Umbilical cord (tissue), 2 donors: ENCODE data around the gene SEC14L2. TPM values are rescaled to one million over a fixed set of nuclear protein-coding genes. Genes with fewer than 3 reads are reported as not detected.
A peak's percentile ranks its signal among the peaks of the same experiment; 100 is the strongest.

ENCODE experiments used
- DNase-seq: peaks from one replicate; pipeline ENCODE4 v3.0.0-alpha.2; 2015; ENCODE audit warnings: low spot score
- total RNA-seq: library from RNA; depleted of rRNA; stranded (reverse); fragments of >200 nt; gene quantifications from one replicate; pipeline ENCODE4 v1.2.3, GENCODE V29; 2014; ENCODE audit warnings: low replicate concordance; ENCODE audit not compliant: insufficient read depth

SEC14L2 gene
- total RNA-seq, 1 donor from 2014 or later = 0.48 TPM

DNA sequence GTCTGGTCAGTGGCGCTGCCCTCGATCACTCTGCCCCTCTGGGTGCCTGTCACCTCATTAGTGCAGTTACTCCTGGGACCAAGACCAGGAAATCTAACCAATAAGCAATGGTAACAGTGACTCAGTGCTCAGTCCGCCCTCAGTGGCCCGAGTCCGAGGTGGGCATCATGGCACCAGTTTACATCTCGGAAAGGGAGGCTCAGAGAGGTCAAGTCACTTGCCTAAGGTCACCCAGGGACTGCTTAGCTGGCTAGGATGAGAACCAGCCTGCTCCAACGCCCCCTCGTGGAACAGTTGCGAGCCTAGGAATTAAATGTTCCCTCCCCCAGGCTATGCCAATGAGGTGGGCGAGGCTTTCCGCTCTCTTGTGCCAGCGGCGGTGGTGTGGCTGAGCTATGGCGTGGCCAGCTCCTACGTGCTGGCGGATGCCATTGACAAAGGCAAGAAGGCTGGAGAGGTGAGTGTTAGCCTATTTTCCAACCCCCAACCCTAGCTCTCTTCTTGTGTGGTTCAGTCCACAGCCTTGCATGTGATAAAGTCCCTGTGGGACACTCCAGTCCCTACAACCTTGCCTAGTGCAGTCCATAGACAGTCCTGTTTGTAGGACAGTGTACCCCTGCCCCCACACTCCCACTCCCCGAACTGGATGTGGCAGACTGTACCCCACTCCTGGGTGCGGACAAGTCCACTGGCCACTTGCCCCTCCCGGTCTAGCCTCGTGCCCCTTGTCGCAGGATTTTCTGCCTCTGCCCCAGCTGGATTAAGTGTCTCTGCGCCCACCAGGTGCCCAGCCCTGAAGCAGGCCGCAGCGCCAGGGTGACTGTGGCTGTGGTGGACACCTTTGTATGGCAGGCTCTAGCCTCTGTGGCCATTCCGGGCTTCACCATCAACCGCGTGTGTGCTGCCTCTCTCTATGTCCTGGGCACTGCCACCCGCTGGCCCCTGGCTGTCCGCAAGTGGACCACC lies 29.9 kb downstream of the SEC14L2 start:
- peak; percentile 77 for DNase-seq

DNA sequence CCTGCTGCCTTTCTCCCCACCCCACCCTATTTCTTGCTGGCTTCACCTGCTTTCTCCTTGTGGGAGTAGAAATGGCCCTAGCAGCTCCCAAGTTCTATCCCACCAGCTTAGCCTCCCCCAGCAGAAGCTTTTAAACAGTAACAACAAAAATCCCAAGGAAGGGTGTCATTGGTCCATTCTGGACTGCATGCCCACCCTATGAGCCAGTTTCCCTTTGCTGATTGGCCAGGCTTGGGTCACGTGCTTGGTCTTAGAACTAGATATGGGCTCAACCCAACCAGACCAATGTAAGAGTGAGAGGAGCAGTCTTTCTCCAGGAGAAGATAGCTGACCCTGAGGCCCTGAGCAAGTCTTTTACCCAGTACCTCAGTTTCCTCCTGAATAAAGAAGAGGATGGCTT lies 31.1 kb downstream of the SEC14L2 start:
- DNase-seq = no peak

GRCh38 chr22:30429887-30430286 lies 33.1 kb downstream of the SEC14L2 start:
- DNase-seq = no peak

GRCh38 chr22:30430933-30431332 lies 34.1 kb downstream of the SEC14L2 start:
- DNase-seq = no peak

- DNase-seq = no peak
Measured at GRCh38 chr22:30432096-30432495, 35.3 kb downstream of the SEC14L2 start.

DNA sequence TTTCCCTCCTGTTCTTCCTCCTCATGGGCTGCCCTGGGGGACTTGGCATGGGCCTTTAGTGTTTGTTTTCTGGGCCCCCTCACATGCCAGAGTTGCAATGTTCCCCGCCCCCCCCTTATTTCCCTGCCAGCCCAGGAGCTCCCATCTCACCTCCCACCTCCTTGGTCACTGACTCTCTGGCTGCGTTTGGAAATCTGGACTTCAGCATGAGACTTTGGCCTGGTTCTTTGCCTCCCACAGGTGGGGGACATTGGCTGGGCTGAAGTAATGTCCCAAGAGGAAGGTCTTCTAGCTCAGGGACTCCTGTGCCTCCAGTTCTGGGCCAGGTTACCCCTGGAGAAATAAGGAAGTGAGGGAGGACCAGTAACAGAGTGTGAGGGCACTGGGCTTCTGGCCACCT lies 35.7 kb downstream of the SEC14L2 start:
- no peak for DNase-seq

- DNase-seq = no peak
Measured at GRCh38 chr22:30433227-30433626, 36.4 kb downstream of the SEC14L2 start.

- no peak for DNase-seq
Measured at GRCh38 chr22:30433773-30434172, 37.0 kb downstream of the SEC14L2 start.

- no peak for DNase-seq
Measured at GRCh38 chr22:30434843-30435242, 38.0 kb downstream of the SEC14L2 start.

DNA sequence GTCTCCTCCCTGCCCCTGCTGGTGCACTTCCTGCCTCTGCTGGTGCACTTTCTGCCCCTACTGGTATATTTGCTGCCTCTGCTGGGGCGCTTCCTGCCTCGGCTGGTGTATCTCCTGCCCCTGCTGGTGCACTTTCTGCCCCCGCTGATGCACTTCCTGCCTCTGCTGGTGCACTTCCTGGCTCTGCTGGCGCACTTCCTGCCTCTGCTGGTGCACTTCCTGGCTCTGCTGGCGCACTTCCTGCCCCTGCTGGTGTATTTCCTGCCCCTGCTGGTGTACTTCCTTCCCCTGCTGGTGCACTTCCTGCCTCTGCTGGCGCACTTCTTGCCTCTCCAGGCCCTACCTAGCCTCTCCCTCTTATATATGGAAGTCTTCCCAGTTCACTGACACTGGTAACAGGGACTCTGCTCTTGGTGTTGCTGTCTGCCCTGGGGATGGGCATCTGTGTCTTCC lies 38.9 kb downstream of the SEC14L2 start:
- no peak for DNase-seq

DNA sequence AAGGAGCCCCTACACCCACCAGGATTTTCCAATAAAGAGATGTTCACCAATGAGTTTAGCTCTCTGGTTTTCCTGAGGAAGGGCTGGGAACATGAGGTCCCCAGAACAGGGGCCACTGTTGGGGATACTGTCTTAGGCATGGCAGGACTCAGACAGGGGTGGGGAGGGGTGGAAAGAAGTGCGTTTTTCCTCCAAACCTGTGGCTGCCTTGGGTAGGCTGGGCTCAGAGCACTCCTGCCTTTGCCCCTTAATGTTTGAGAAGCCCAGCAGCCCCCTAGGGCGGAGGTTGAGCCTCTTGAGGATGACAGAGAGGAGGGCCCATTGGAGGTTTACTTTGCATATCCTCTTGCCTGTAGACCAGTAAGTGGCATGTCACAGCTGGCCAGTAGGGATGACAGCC lies 39.4 kb downstream of the SEC14L2 start:
- DNase-seq = no peak

DNA sequence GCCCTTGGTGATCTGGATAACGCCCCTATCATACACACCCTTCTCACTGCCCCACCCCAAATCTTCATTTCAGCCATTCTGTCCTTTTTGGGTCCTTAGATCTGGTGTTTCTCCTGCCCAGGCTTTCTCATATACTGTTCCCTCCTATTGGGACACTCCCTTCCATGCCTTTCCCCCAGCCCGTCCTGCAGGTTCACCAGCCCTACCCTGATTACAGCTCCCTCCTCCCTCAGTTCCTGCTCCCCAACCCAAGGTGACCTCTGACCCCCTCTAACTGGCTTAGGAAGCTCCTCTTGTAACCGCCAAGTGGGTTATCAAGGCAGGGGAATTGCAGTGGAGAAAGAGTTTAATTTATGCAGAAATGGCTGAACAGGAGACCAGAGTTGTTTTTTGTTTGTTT lies 41.7 kb downstream of the SEC14L2 start:
- no peak for DNase-seq

GRCh38 chr22:30439226-30439625 lies 42.4 kb downstream of the SEC14L2 start:
- DNase-seq = no peak

DNA sequence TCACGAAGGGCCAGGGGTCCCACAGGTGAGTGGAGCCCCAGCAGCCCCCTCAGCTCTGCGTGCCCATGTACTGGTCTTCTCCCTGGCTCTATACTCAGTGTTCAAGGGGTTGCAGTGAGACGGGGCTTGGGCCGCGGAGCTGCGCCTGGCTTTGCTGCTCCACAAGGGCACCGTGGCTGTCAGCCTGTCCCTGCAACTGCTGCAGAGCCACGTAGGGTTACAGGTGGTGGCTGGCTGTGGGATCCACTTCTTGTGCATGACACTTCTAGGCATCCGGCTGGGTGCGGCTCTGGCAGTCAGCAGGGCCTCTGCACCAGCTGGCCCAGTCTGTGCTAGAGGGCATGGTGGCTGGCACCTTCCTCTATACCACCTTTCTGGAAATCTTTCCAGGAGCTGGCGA lies 43.0 kb downstream of the SEC14L2 start:
- no peak for DNase-seq

DNA sequence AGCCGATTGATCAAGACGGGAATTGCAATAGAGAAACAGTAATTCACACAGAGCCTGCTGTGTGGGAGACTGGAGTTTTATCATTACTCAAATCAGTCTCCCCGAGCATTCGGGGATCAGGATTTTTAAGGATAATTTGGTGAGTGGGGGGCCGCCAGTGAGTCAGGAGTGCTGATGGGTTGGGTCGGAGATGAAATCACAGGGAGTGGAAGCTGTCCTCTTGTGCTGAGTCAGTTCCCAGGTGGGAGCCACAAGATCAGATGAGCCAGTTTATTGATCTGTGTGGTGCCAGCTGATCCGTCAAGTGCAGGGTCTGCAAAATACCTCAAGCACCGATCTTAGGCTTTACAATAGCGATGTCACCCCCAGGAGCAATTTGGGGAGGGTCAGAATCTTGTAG lies 44.3 kb downstream of the SEC14L2 start:
- DNase-seq = no peak

DNA sequence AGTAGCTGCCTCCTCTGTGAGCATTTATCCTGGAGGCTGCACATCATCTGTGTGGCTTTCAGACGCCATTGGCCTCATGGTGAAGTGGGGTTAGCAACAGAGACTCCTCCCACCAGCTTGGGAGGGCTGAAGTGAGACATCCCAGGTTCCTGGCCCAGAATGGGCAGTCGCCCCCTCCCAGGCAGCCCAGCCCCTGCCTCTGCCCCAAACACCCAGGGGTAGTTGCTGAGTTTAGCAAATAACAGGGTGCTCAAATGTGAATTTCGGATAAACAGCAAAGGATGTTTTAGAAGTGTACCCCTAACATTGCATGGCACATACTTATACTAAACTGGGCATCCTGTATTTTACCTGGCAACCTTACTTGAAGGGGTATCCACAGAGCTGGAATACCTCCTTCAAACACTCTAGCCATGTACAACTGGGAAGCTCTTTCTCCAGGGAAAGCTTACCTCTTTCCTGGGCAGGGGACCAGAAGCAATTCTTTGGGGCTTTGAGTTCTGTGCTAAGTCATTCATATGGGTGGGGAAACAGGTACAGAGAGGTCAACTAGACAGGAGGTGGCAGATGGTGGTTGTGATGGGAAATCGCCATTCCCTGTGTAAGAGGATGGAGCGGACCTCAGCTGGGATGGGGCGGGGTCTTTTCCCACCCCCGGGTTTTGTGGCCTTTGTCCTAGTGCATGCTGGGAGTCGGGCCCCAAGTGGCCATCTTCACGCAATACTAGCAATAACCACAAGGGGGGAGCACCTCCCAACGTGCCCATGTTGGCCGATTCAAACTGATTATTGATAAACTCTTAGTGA lies 48.0 kb downstream of the SEC14L2 start:
- DNase-seq = peak; percentile 35

DNA sequence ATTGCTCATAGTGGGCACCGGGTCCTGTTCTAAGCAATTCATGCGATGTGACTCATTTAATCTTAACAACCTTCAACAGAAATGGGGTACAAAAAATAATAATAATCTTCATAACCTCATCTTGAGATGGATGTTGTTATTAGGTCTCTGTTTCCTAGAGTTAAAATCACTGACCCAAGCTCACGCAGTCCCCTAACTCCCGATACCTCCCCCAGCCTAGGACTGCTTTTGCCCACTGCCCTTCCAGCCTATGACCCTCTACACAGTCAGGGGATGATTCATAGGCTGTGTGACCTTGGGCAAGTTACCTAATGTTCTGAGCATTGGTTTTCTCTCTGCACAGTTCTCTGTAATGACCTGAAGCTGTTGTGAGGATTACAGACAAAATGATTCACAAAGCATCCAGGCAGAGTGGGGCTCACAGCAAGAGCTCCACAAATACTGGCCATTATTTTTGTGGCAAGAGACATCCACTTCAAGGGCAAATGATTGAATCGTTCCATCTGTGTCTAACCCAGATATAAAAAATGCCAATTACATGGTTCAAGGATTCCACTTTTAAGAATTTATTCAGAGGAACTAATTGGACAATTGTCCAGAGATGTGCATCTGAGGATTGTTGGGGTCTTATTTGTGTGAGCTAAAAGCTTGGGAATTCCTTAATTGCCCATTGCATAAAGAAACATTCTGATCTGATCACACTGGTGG lies 48.8 kb downstream of the SEC14L2 start:
- DNase-seq = no peak

- DNase-seq = no peak
Measured at GRCh38 chr22:30447656-30448055, 50.8 kb downstream of the SEC14L2 start.

DNA sequence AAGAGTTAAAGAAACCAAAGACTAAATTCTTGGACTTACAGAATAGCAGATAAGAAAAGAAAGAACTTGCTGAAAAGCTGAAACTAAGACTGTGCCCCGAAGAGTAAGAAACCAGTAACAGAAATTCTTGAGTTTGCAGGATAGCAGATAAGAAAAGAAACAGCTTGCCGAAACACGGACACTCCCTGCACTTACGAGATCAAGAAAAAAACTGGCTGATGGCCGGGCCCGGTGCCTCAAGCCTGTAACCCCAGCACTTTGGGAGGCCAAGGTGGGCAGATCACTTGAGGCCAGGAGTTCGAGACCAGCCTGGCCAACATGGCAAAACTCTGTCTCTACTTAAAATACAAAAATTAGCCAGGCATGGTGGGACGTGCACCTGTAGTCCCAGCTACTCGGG lies 54.7 kb downstream of the SEC14L2 start:
- peak; percentile 72 for DNase-seq

- DNase-seq = no peak
Measured at GRCh38 chr22:30452861-30453260, 56.0 kb downstream of the SEC14L2 start.

DNA sequence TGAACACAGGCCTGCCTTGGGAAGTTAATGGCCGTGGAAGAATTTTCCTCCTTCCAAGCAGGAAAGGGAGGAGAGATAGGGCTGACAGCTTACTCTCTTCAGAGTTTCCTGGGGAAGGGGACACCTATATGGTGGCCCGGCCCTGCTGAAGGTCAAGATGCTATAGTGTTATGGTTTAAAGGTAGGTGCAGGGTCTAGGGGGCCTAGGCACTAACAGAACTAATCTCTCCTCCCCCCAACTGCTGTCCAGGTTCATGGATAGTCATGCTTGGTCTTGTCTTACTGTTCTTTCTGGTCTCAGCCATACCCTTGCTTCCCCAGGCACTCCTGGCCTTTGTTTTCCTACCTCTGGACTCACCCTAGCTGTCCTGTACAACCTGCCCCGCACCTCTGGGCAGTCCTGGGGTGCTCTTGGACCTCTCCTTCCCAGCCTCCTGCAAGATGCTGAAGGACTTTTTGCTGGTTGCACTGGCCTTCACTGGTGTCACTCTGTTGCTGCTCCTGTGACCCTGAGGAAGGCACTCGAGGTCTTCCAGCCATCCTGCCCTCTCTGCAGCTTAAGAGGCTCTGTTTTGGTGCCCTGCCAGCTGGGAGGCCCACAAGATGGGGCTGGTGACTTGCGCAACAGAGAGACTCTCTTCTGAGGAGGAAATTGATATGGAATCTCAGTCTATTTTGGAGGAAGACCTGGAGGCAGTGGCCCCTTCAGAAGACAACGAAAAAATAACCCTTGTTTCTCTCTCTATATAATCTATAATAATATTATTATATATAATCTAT lies 57.1 kb downstream of the SEC14L2 start:
- DNase-seq = peak; percentile 39
